GM21423 (cell line): ENCODE data around the gene CXCL8.
"Not testable (repeated sequence)": the region's sequence is repeated elsewhere in the genome, so short reads cannot be mapped to it uniquely, and the experiment has no call there.

Experiments used
- ATAC-seq: cut with Tn5 transposase; IDR thresholded peaks from one replicate; pipeline ENCODE4 v1.9.1; 2021; ENCODE audit warnings: mild to moderate bottlenecking, moderate library complexity; ENCODE audit not compliant: unreplicated experiment

Gene CXCL8

GRCh38 chr4:73740353-73740778, at the start of gene CXCL8:
Gene CXCL8 (plus strand): TSS chr4:73740569. CDS start chr4:73740659, 90 bp downstream.
- ATAC-seq: no peak

- not testable (repeated sequence) for ATAC-seq
Observed at GRCh38 chr4:73691201-73691600, 49.2 kb upstream of the CXCL8 start.

- ATAC-seq: no peak
Observed at GRCh38 chr4:73691759-73692158, 48.6 kb upstream of the CXCL8 start.

- no peak for ATAC-seq
Observed at GRCh38 chr4:73692254-73692653, 48.1 kb upstream of the CXCL8 start.

GRCh38 chr4:73692701-73693100, 47.7 kb upstream of the CXCL8 start:
- ATAC-seq: no peak

GRCh38 chr4:73693811-73694210, 46.6 kb upstream of the CXCL8 start:
- no peak for ATAC-seq

- no peak for ATAC-seq
Observed at GRCh38 chr4:73698217-73698616, 42.2 kb upstream of the CXCL8 start.

GRCh38 chr4:73701116-73701515, 39.3 kb upstream of the CXCL8 start:
- no peak for ATAC-seq

- no peak for ATAC-seq
Observed at GRCh38 chr4:73702796-73703287, 37.5 kb upstream of the CXCL8 start.

- ATAC-seq: no peak
Observed at GRCh38 chr4:73703320-73703719, 37.0 kb upstream of the CXCL8 start.

GRCh38 chr4:73704314-73705055, 35.9 kb upstream of the CXCL8 start:
- peak; percentile 44 for ATAC-seq

- no peak for ATAC-seq
Observed at GRCh38 chr4:73705056-73705432, 35.3 kb upstream of the CXCL8 start.

- no peak for ATAC-seq
Observed at GRCh38 chr4:73705721-73706120, 34.6 kb upstream of the CXCL8 start.

GRCh38 chr4:73706811-73707210, 33.6 kb upstream of the CXCL8 start:
- no peak for ATAC-seq

- ATAC-seq: no peak
Observed at GRCh38 chr4:73707269-73707875, 33.0 kb upstream of the CXCL8 start.

- ATAC-seq: peak; percentile 54
Observed at GRCh38 chr4:73707918-73708577, 32.3 kb upstream of the CXCL8 start.

- no peak for ATAC-seq
Observed at GRCh38 chr4:73709451-73710033, 30.8 kb upstream of the CXCL8 start.

GRCh38 chr4:73710094-73710493, 30.3 kb upstream of the CXCL8 start:
- ATAC-seq: no peak

- ATAC-seq: no peak
Observed at GRCh38 chr4:73711989-73712388, 28.4 kb upstream of the CXCL8 start.

GRCh38 chr4:73713650-73714049, 26.7 kb upstream of the CXCL8 start:
- no peak for ATAC-seq

GRCh38 chr4:73714647-73715046, 25.7 kb upstream of the CXCL8 start:
- no peak for ATAC-seq

- ATAC-seq: no peak
Observed at GRCh38 chr4:73715659-73716058, 24.7 kb upstream of the CXCL8 start.
